Measurements from ENCODE around the gene BMPER.

DNA sequence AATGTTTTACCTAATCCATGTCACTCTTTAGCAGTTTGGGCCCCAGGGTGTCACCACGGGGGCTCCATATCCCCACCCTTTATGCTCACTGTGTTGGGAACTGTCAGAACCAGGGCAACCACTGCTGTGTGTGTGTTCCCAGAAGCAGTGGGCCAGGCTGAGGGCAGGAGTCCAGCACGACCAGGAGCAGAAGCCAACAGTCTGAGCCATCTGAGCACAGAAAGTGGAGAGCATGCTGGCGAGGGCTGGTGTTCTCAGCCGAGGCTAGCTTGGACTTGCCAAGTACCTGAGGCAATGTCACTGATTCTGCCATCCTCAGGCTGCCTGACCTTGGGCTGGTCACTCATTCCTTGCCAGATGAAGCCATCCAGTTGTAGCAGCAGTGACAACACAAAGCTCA is 285.0 kb downstream of the BMPER start:
- TF ChIP-seq, protein P1, sequence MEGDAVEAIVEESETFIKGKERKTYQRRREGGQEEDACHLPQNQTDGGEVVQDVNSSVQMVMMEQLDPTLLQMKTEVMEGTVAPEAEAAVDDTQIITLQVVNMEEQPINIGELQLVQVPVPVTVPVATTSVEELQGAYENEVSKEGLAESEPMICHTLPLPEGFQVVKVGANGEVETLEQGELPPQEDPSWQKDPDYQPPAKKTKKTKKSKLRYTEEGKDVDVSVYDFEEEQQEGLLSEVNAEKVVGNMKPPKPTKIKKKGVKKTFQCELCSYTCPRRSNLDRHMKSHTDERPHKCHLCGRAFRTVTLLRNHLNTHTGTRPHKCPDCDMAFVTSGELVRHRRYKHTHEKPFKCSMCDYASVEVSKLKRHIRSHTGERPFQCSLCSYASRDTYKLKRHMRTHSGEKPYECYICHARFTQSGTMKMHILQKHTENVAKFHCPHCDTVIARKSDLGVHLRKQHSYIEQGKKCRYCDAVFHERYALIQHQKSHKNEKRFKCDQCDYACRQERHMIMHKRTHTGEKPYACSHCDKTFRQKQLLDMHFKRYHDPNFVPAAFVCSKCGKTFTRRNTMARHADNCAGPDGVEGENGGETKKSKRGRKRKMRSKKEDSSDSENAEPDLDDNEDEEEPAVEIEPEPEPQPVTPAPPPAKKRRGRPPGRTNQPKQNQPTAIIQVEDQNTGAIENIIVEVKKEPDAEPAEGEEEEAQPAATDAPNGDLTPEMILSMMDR (IDR thresholded peaks at IDR 0.05) = no peak
- TF ChIP-seq, protein P2, sequence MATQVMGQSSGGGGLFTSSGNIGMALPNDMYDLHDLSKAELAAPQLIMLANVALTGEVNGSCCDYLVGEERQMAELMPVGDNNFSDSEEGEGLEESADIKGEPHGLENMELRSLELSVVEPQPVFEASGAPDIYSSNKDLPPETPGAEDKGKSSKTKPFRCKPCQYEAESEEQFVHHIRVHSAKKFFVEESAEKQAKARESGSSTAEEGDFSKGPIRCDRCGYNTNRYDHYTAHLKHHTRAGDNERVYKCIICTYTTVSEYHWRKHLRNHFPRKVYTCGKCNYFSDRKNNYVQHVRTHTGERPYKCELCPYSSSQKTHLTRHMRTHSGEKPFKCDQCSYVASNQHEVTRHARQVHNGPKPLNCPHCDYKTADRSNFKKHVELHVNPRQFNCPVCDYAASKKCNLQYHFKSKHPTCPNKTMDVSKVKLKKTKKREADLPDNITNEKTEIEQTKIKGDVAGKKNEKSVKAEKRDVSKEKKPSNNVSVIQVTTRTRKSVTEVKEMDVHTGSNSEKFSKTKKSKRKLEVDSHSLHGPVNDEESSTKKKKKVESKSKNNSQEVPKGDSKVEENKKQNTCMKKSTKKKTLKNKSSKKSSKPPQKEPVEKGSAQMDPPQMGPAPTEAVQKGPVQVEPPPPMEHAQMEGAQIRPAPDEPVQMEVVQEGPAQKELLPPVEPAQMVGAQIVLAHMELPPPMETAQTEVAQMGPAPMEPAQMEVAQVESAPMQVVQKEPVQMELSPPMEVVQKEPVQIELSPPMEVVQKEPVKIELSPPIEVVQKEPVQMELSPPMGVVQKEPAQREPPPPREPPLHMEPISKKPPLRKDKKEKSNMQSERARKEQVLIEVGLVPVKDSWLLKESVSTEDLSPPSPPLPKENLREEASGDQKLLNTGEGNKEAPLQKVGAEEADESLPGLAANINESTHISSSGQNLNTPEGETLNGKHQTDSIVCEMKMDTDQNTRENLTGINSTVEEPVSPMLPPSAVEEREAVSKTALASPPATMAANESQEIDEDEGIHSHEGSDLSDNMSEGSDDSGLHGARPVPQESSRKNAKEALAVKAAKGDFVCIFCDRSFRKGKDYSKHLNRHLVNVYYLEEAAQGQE (IDR thresholded peaks at IDR 0.05; ENCODE audit: insufficient read depth in 1 of 2, low read depth in 2 of 2, low read length in 1 of 2) = no peak
- TF ChIP-seq SIN3A (IDR thresholded peaks at IDR 0.05; ENCODE audit: borderline replicate concordance, insufficient read depth, low read depth, low read length) (no peak), POLR2AphosphoS5 (IDR thresholded peaks at IDR 0.05; ENCODE audit: low read depth, low read length) (no peak), TCF7L2 (IDR thresholded peaks at IDR 0.05; ENCODE audit: low read depth, low read length) (no peak)
